ENCODE results near the gene TULP3.

GRCh38 chr12:2895511-2895910 lies 4.8 kb downstream of the TULP3 start:
- TF ChIP-seq SMC3 (IDR thresholded peaks at IDR 0.05; ENCODE audit: borderline replicate concordance, low read length) (no peak), RB1 (IDR thresholded peaks at IDR 0.05; ENCODE audit: borderline replicate concordance) (no peak), CTCF (IDR thresholded peaks at IDR 0.05 in 2 of 3, conservative IDR thresholded peaks at IDR 0.05 in 1 of 3; ENCODE audit: control insufficient read depth in 2 of 3, extremely low read depth in 1 of 3, insufficient read depth in 1 of 3, low read depth in 3 of 3, low read length in 3 of 3) (no peak), CHD4 (IDR thresholded peaks at IDR 0.05) (no peak), ESRRA (IDR thresholded peaks at IDR 0.05; ENCODE audit: low read length) (no peak), TAF1 (IDR thresholded peaks at IDR 0.05; ENCODE audit: borderline replicate concordance, low read depth, low read length) (no peak), EGR1 (IDR thresholded peaks at IDR 0.05; ENCODE audit: borderline replicate concordance in 1 of 2, low read depth in 2 of 2, low read length in 2 of 2) (no peak), GABPA (IDR thresholded peaks at IDR 0.05; ENCODE audit: low read depth) (no peak), POLR2A (IDR thresholded peaks at IDR 0.05; ENCODE audit: low read depth, low read length) (no peak)
